HG03280 (cell line): ENCODE results near the gene CASZ1.

ENCODE experiments used
- ATAC-seq: cut with Tn5 transposase; IDR thresholded peaks from one replicate; pipeline ENCODE4 v1.9.1; 2021; ENCODE audit warnings: mild to moderate bottlenecking, moderate library complexity; ENCODE audit not compliant: unreplicated experiment

Gene CASZ1

DNA sequence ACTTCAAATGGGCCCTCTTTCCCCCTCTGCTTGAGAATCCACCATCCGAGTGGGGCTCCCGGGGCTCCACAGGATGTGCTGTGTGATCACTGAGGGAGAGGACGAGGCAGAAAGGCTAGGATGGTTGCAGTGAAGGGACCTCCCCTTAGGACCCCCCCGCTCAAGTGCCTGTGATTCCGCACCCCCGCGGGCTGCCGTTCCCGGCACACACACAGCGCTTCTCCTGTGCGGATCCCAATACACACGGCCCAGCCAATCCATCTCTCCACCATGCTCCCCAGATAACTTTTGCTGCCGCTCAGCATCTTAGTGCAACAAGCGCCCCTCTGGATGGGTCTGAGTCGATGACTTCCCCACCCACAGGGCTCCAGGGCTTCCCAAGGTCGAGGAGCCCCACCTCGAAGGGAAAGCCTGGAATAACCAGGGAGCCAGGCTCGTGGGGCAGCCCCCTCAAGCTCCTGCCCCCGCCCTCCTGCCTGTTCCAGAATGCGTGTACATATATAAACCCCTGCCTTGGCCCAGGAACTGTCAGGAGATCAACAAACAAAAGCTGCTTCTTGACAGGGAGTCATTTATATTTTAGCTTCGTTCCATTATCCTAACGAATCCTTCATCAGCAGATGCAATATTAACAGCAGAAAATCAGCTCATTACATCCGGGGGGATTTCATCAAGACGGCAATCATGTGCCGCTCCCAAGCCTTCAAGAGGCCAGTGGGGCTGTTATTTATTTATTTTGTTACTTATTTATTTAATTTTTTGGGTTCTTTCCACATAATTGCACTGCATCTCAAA, 83.7 kb downstream of the CASZ1 start:
- ATAC-seq: no peak

DNA sequence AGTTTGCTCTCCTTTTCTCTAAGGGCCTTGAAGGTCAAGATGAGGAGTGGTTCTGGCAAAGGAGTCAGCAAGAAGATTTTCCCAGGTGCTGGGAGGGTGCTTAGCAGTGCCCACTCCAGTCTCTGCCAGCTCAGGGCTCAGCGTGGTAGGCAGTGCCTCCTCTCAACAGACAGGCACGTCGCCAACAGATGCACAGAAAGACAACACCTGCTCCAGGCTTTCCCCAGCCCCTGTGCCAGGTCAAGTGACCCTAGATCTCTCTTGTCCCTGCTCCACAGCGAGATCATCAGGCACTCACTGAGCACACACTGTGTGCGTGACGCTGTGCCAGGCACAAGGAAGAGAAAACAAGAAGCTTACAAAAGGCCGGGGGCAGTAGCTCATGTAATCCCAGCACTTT, 86.0 kb downstream of the CASZ1 start:
- ATAC-seq: no peak

GRCh38 chr1:10709646-10710045, 86.8 kb downstream of the CASZ1 start:
- ATAC-seq: no peak

DNA sequence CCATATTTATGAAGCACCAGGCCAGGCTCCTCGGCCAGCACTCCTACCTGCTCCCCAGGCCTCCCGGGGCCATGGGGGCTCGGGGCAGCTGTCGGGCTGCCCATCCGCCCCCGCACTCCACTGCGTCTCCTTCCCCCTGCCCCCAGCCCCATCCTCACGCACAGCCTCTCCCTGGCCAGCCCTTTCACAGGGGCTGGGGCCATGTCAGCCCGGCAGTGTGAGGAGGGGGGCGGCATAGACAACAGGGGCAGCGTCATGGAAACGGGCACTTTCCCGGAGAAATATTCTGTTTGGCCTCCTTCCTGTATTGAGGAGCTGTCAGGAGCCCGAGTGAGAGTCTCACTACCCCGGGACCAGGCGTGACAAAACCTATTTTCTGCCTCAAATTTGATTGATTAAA, 87.3 kb downstream of the CASZ1 start:
- ATAC-seq: no peak

- no peak for ATAC-seq
Observed at GRCh38 chr1:10708757-10709156, 87.7 kb downstream of the CASZ1 start.

DNA sequence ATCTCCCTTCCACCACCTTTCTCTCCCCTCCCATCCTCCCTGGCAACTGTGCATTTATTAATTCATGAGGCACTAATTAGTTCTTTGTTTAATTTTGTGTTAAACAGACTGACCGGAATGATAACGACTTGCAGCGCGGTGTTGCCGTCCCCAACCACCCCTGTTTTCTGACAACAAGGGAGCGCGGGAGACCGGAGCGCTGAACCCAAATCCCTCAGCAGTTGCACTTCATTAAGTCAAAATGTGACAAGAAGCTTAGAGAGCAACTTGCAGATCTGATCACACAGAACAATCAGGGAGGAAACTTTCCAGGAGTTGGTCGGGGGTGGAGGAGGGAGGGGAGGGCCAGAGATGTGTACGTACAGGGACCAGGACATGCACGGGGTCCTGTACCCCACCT, 89.2 kb downstream of the CASZ1 start:
- ATAC-seq: no peak

DNA sequence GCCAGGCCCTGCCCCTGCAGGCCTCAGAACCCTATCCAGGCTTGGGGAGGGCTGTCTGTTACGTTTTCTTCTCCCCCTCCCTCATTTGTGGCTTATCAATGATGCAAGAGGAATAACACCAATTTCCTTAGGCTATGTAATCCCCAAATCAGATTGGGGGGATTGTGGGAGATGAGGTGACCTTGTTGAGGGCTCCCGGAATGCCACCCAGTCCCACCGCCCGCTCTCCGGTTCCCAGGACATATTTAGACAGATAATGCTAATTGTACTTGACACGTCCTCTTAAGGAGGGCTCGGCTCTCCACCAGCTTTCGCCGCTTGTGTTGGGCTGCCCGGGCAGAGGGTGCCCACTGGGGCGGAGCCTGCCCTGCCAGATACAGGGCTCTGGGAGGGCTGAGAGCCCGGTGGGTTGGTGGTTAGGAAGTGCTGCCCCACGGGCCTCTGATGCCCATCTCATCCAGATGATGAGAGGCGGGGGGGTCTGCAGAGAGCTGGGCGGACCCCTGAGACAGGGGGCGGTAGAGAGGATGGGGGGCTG, 90.0 kb downstream of the CASZ1 start:
- ATAC-seq: no peak

- no peak for ATAC-seq
Observed at GRCh38 chr1:10705953-10706352, 90.5 kb downstream of the CASZ1 start.

GRCh38 chr1:10704368-10704882, 92.0 kb downstream of the CASZ1 start:
- ATAC-seq: no peak

DNA sequence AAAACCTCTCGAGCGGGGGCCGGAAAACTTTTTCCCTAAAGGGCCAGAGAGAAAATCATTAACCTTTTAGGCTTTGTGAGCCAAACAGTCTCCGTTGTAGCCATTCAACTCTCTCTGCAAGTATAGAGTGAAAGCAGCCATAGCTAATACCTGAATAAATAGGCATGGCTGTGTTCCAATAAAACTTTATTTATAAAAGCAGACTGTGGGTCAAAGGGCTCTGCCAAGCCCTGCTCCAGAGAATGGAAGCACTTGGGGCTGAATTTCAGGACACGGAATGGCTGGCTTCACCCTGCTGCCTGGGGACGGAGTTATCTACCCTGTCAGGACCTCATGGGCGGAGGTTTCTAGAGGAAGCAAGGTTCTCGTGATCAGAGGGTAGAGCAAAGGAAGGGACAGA, 92.7 kb downstream of the CASZ1 start:
- ATAC-seq: no peak

- ATAC-seq: no peak
Observed at GRCh38 chr1:10701145-10701544, 95.3 kb downstream of the CASZ1 start.

- no peak for ATAC-seq
Observed at GRCh38 chr1:10699470-10699835, 97.0 kb downstream of the CASZ1 start.

DNA sequence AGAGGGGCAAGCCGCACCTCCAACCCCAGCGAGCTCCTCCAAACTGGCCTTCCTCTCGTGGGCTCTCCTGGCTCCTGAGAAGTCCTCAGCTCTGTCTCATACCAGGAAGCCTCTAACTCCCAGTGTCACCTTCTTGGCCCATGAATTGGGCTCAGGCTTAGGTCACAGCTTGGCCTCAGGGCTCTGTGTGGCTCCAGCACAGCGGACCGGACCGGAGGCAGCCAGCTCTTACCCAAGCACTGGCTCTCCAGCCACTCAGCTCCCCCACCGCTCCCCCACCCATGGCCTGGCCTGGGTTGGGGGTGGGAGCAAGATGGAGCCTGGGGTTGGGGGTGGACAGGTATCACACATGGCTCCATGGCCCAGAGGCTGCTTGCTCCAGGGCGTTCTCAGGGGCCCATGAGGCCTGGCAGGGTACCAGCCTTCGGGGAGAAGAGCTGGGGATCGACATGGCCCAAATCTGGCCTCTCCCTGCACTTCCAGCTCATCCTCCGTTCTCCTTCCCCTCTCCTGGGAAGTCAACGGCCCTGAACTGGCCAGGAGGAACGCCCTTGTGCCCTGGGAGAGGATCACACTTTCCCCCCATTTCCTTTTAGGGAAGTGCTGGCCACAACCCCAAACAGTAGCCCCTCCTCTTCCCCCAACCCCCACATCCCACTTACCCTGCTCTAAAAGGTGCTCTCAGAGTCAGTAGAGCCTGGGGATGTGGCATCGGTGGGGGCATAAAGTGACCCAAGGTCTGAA, 97.5 kb downstream of the CASZ1 start:
- ATAC-seq: no peak

- no peak for ATAC-seq
Observed at GRCh38 chr1:10697621-10698160, 98.8 kb downstream of the CASZ1 start.

DNA sequence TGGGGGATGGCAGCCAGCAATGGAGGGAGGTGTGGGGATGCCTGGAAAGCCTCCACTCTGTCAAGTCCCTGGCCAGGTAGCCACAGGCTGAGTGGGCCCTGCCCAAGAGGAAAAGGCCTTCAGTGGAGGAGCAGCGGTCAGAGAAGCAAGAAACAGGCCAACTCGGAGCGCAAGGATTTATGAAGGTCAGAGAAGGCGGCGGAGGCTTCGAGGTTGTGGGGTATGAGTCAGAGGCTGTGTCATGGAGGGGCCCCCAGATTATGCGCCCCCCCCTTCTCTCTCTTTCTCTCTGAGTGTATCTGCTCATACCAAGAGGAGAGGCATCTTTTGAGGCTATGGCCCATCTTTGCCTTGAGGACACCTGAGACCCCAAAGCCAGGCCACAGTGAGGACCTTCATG, 99.5 kb downstream of the CASZ1 start:
- no peak for ATAC-seq

- ATAC-seq: peak; percentile 47
Observed at GRCh38 chr1:10694633-10695627, 101.5 kb downstream of the CASZ1 start.

DNA sequence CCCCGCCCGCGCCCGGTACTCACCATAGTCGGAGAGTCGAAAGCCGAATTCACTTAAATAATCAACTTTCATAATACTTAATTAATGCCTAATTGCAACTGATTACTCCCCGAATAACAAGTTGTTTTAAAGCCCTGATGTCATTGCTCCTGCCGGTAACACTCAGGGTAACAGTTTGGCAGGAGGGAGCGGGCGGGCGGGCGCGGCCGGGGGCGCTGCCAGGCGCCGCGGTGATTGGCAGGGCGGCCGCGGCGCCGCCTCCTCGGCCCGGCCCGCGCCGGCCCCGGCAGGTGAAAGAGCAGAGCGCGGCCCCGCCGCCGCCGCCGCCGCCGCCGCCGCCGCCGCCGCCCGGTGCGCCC, 102.2 kb downstream of the CASZ1 start:
- ATAC-seq: peak; percentile 42

DNA sequence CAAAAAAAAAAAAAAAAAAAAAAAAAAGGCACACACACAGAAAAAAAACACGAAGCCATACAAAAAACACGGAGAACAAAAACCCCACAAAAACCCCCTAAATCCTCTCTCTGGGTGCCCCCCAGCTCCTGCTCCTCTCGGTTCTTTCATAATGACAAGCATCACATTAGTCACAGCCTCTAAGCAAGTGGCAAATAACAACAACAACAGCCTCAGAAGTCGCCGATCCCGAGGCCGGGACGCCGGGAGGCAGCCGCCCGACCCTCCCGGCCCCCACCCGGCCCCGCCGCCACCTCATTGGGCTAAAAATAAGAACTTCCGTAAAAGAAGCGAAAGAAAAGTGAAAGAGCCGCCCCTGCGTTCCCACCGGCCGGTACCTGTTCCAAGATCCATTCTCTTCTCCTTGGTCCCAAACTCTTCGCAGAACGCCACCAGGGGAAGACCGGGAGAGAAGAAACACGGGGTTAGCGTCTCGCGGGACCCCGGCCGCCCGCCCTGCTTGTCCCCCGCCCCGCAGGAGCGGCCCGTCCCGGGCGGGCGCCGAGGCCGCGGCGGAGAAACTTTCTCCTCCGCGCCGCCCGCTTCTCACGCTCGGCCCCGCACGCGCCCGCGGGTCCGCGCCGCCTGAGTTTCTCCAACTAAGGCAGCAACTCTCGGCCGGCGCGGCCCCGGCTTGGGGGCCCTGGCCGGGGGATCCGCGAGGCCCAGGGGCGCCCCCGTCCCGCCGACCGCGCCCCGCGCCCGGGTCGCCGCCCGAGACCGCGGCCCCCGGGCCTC, 102.8 kb downstream of the CASZ1 start:
- ATAC-seq: peak; percentile 21

GRCh38 chr1:10693152-10693496, 103.3 kb downstream of the CASZ1 start:
- no peak for ATAC-seq
